ENCODE data around the gene KIAA0753. TPM values are rescaled to one million over a fixed set of nuclear protein-coding genes. Genes with fewer than 3 reads are reported as not detected.

Gene KIAA0753
- total RNA-seq, 4 donors from 2014 or later = 10.6 to 17.5 (median 11.1) TPM

- TF ChIP-seq CTCF (IDR thresholded peaks at IDR 0.05; ENCODE audit: low read depth) = no peak
Measured at GRCh38 chr17:6683081-6683684, 42.7 kb upstream of the KIAA0753 start.

GRCh38 chr17:6682339-6682738 is 41.8 kb upstream of the KIAA0753 start:
- TF ChIP-seq CTCF (IDR thresholded peaks at IDR 0.05; ENCODE audit: low read depth) = no peak

- no peak for TF ChIP-seq CTCF (IDR thresholded peaks at IDR 0.05; ENCODE audit: low read depth)
Measured at GRCh38 chr17:6681671-6682070, 41.2 kb upstream of the KIAA0753 start.

- TF ChIP-seq CTCF (IDR thresholded peaks at IDR 0.05; ENCODE audit: low read depth) = no peak
Measured at GRCh38 chr17:6681176-6681575, 40.7 kb upstream of the KIAA0753 start.

GRCh38 chr17:6679241-6679640 is 38.7 kb upstream of the KIAA0753 start:
- TF ChIP-seq CTCF (IDR thresholded peaks at IDR 0.05; ENCODE audit: low read depth) = no peak

GRCh38 chr17:6677946-6678345 is 37.4 kb upstream of the KIAA0753 start:
- no peak for TF ChIP-seq CTCF (IDR thresholded peaks at IDR 0.05; ENCODE audit: low read depth)

- TF ChIP-seq CTCF (IDR thresholded peaks at IDR 0.05; ENCODE audit: low read depth) = no peak
Measured at GRCh38 chr17:6677158-6677831, 36.8 kb upstream of the KIAA0753 start.

Measured in subcutaneous adipose tissue (tissue), 4 donors.